ENCODE data around the gene PDZD2. TPM values are rescaled to one million over a fixed set of nuclear protein-coding genes. Genes with fewer than 3 reads are reported as not detected.
"Not testable (repeated sequence)": the region's sequence is repeated elsewhere in the genome, so short reads cannot be mapped to it uniquely, and the experiment has no call there.

The PDZD2 gene
- total RNA-seq, 2 donors from 2014 or later = not detected

- Mint-ChIP-seq H3K36me3 (peaks cover 27% of the 10 kb centered on the region), H3K27ac (no peak overlapping the region), H3K4me3 (no peak overlapping the region), H3K4me1 (ENCODE audit: low read depth in 2 of 2) (peaks cover 5 to 7% of the 10 kb centered on the region in 2 donors), H3K9me3 (no peaks in the 10 kb centered on the region), H3K27me3 (no peaks in the 10 kb centered on the region)
- no peak for ATAC-seq
- DNase-seq (ENCODE audit: low spot score) = no peak
Observed at GRCh38 chr5:32108167-32108566, 469.2 kb downstream of the PDZD2 start.

- ATAC-seq (no peak), DNase-seq (ENCODE audit: low spot score) (no peak)
- no peaks in the 10 kb centered on the region for H3K9me3 Mint-ChIP-seq
- H3K27me3 Mint-ChIP-seq = no peaks in the 10 kb centered on the region
- H3K4me1 Mint-ChIP-seq (ENCODE audit: low read depth in 2 of 2) = peaks cover 5 to 7% of the 10 kb centered on the region in 2 donors
- no peak overlapping the region for H3K4me3 Mint-ChIP-seq
- peaks cover 21% of the 10 kb centered on the region for H3K36me3 Mint-ChIP-seq
- no peak overlapping the region for H3K27ac Mint-ChIP-seq
Observed at GRCh38 chr5:32109236-32109635, 470.3 kb downstream of the PDZD2 start.

GRCh38 chr5:32110111-32110696 lies 471.3 kb downstream of the PDZD2 start:
- H3K4me1 Mint-ChIP-seq (ENCODE audit: low read depth in 2 of 2) = peaks cover 5 to 7% of the 10 kb centered on the region in 2 donors
- no peak overlapping the region for H3K4me3 Mint-ChIP-seq
- H3K36me3 Mint-ChIP-seq = peaks cover 21% of the 10 kb centered on the region
- no peak overlapping the region for H3K27ac Mint-ChIP-seq
- ATAC-seq = no peak
- H3K27me3 Mint-ChIP-seq = no peaks in the 10 kb centered on the region
- DNase-seq (ENCODE audit: low spot score) = no peak
- no peaks in the 10 kb centered on the region for H3K9me3 Mint-ChIP-seq

- ATAC-seq = no peak
- no peak overlapping the region for H3K4me3 Mint-ChIP-seq
- peak overlapping the region; percentile 19 to 83 for H3K27ac Mint-ChIP-seq
- no peak for DNase-seq (ENCODE audit: low spot score)
- no peaks in the 10 kb centered on the region for H3K27me3 Mint-ChIP-seq
- peaks cover 23% of the 10 kb centered on the region for H3K36me3 Mint-ChIP-seq
- H3K9me3 Mint-ChIP-seq = no peaks in the 10 kb centered on the region
- peaks cover 27% of the 10 kb centered on the region in 2 donors for H3K4me1 Mint-ChIP-seq (ENCODE audit: low read depth in 2 of 2)
Observed at GRCh38 chr5:32115985-32116384, 477.1 kb downstream of the PDZD2 start.

- Mint-ChIP-seq H3K4me1 (ENCODE audit: low read depth in 2 of 2) (peaks cover 23 to 29% of the 10 kb centered on the region in 2 donors), H3K36me3 (peaks cover 19% of the 10 kb centered on the region), H3K4me3 (no peak overlapping the region), H3K27ac (peak overlapping the region; percentile 19 to 83), H3K27me3 (no peaks in the 10 kb centered on the region), H3K9me3 (no peaks in the 10 kb centered on the region)
- no peak for DNase-seq (ENCODE audit: low spot score)
- ATAC-seq = no peak
Observed at GRCh38 chr5:32116574-32117313, 477.8 kb downstream of the PDZD2 start.

- not testable (repeated sequence) for H3K4me3 Mint-ChIP-seq; ATAC-seq; H3K27me3 Mint-ChIP-seq; DNase-seq (ENCODE audit: low spot score); H3K9me3 Mint-ChIP-seq
- Mint-ChIP-seq H3K4me1 (ENCODE audit: low read depth in 2 of 2) (peaks cover 32 to 38% of the 10 kb centered on the region in 2 donors), H3K27ac (peak overlapping the region in 1 of 2 donors; percentile 16), H3K36me3 (peaks cover 14% of the 10 kb centered on the region)
Observed at GRCh38 chr5:32118922-32119321, 480.0 kb downstream of the PDZD2 start.

- H3K4me3 Mint-ChIP-seq = no peak overlapping the region
- peaks cover 20% of the 10 kb centered on the region for H3K36me3 Mint-ChIP-seq
- H3K4me1 Mint-ChIP-seq (ENCODE audit: low read depth in 2 of 2) = peaks cover 30 to 31% of the 10 kb centered on the region in 2 donors
- ATAC-seq (no peak), DNase-seq (ENCODE audit: low spot score) (no peak)
- peak overlapping the region; percentile 32 to 58 for H3K27ac Mint-ChIP-seq
- H3K9me3 Mint-ChIP-seq = no peaks in the 10 kb centered on the region
- H3K27me3 Mint-ChIP-seq = no peaks in the 10 kb centered on the region
Observed at GRCh38 chr5:32123058-32123805, 484.3 kb downstream of the PDZD2 start.

GRCh38 chr5:32123889-32124676 lies 485.2 kb downstream of the PDZD2 start:
- peaks cover 38 to 39% of the 10 kb centered on the region in 2 donors for H3K4me1 Mint-ChIP-seq (ENCODE audit: low read depth in 2 of 2)
- ATAC-seq = no peak
- peaks cover 20% of the 10 kb centered on the region for H3K36me3 Mint-ChIP-seq
- DNase-seq (ENCODE audit: low spot score) = no peak
- peak overlapping the region; percentile 32 to 58 for H3K27ac Mint-ChIP-seq
- no peak overlapping the region for H3K4me3 Mint-ChIP-seq
- no peaks in the 10 kb centered on the region for H3K9me3 Mint-ChIP-seq
- H3K27me3 Mint-ChIP-seq = no peaks in the 10 kb centered on the region

- H3K4me1 Mint-ChIP-seq (ENCODE audit: low read depth in 2 of 2) = peaks cover 45 to 52% of the 10 kb centered on the region in 2 donors
- H3K9me3 Mint-ChIP-seq = no peaks in the 10 kb centered on the region
- ATAC-seq (no peak), DNase-seq (ENCODE audit: low spot score) (no peak)
- no peak overlapping the region for H3K4me3 Mint-ChIP-seq
- H3K36me3 Mint-ChIP-seq = peaks cover 19% of the 10 kb centered on the region
- H3K27me3 Mint-ChIP-seq = no peaks in the 10 kb centered on the region
- H3K27ac Mint-ChIP-seq = no peak overlapping the region
Observed at GRCh38 chr5:32126691-32127090, 487.8 kb downstream of the PDZD2 start.

- H3K27ac Mint-ChIP-seq = peak overlapping the region; percentile 76
- H3K36me3 Mint-ChIP-seq = peaks cover 19% of the 10 kb centered on the region
- DNase-seq (ENCODE audit: low spot score) (no peak), ATAC-seq (no peak)
- peaks cover 44 to 56% of the 10 kb centered on the region in 2 donors for H3K4me1 Mint-ChIP-seq (ENCODE audit: low read depth in 2 of 2)
- peak overlapping the region; percentile 54 for H3K4me3 Mint-ChIP-seq
- no peaks in the 10 kb centered on the region for H3K27me3 Mint-ChIP-seq
- H3K9me3 Mint-ChIP-seq = no peaks in the 10 kb centered on the region
Observed at GRCh38 chr5:32127711-32128110, 488.8 kb downstream of the PDZD2 start.

GRCh38 chr5:32129074-32129598 lies 490.2 kb downstream of the PDZD2 start:
- Mint-ChIP-seq H3K36me3 (peaks cover 28% of the 10 kb centered on the region), H3K4me3 (peak overlapping the region; percentile 54), H3K9me3 (no peaks in the 10 kb centered on the region), H3K27me3 (no peaks in the 10 kb centered on the region), H3K27ac (peak overlapping the region; percentile 76), H3K4me1 (ENCODE audit: low read depth in 2 of 2) (peaks cover 40 to 50% of the 10 kb centered on the region in 2 donors)
- DNase-seq (ENCODE audit: low spot score) = no peak
- ATAC-seq = peak; percentile 71 to 82

GRCh38 chr5:32130865-32131264 lies 491.9 kb downstream of the PDZD2 start:
- Mint-ChIP-seq H3K9me3 (no peaks in the 10 kb centered on the region), H3K27ac (peak overlapping the region in 1 of 2 donors; percentile 38)
- ATAC-seq = no peak

GRCh38 chr5:32131604-32132003 lies 492.7 kb downstream of the PDZD2 start:
- Mint-ChIP-seq H3K27ac (no peak overlapping the region), H3K36me3 (peaks cover 22% of the 10 kb centered on the region), H3K9me3 (no peaks in the 10 kb centered on the region), H3K4me3 (no peak overlapping the region), H3K4me1 (ENCODE audit: low read depth in 2 of 2) (peaks cover 42 to 51% of the 10 kb centered on the region in 2 donors), H3K27me3 (no peaks in the 10 kb centered on the region)
- ATAC-seq (no peak), DNase-seq (ENCODE audit: low spot score) (no peak)

More at GRCh38 chr5:32130865-32131264, 491.9 kb downstream of the PDZD2 start:
- Mint-ChIP-seq H3K4me1 (ENCODE audit: low read depth in 2 of 2) (peaks cover 44 to 52% of the 10 kb centered on the region in 2 donors), H3K27me3 (no peaks in the 10 kb centered on the region), H3K36me3 (peaks cover 30% of the 10 kb centered on the region), H3K4me3 (no peak overlapping the region)
- DNase-seq (ENCODE audit: low spot score) = no peak

Data from natural killer cell treated with Interleukin-12 subunit alpha and Interleukin-12 subunit beta and Interleukin-15 and Interleukin-18, amount 100 ng/mL, for 72 hours (primary cell).